HepG2 (cell line): ENCODE measurements around the gene BFSP1. TPM values are rescaled to one million over a fixed set of nuclear protein-coding genes. Genes with fewer than 3 reads are reported as not detected.

ENCODE experiments used
- ARNT2 ChIP-seq: sonication (generic); formaldehyde crosslinking; IDR thresholded peaks from 2 replicates; pipeline ENCODE4 v1.8.0; 2022; ENCODE audit warnings: mild to moderate bottlenecking, low read depth, missing genetic modification reagents, moderate library complexity
- BORCS8-MEF2B ChIP-seq: sonication (generic); formaldehyde crosslinking; IDR thresholded peaks from 2 replicates; pipeline ENCODE4 v1.8.0; 2022; ENCODE audit warnings: mild to moderate bottlenecking, missing genetic modification reagents
- DZIP1 ChIP-seq: sonication (generic); formaldehyde crosslinking; IDR thresholded peaks from 2 replicates; pipeline ENCODE4 v1.5.0; 2020; ENCODE audit warnings: mild to moderate bottlenecking, missing genetic modification reagents
- ETV6 ChIP-seq: sonication (generic); formaldehyde crosslinking; conservative IDR thresholded peaks from 2 replicates; pipeline ENCODE4 v1.4.0; 2020; ENCODE audit warnings: missing genetic modification reagents
- EZH2 ChIP-seq: conservative IDR thresholded peaks from 2 replicates; pipeline ENCODE4 v1.6.1; 2012; ENCODE audit warnings: mild to moderate bottlenecking, low read depth, low read length, moderate library complexity
- FOXO4 ChIP-seq: sonication (generic); formaldehyde crosslinking; conservative IDR thresholded peaks from 2 replicates; pipeline ENCODE4 v1.8.1; 2023; ENCODE audit warnings: missing genetic modification reagents
- GTF2F1 ChIP-seq: fragments of 150-350 bp; IDR thresholded peaks from 2 replicates; pipeline ENCODE4 v1.6.1; 2014; ENCODE audit warnings: low read length
- HES4 ChIP-seq: sonication (generic); formaldehyde crosslinking; IDR thresholded peaks from 2 replicates; pipeline ENCODE4 v1.9.0; 2021; ENCODE audit warnings: mild to moderate bottlenecking, missing genetic modification reagents, borderline replicate concordance
- KLF15 ChIP-seq: sonication (generic); formaldehyde crosslinking; IDR thresholded peaks from 2 replicates; pipeline ENCODE4 v1.8.1; 2023; ENCODE audit warnings: borderline replicate concordance, mild to moderate bottlenecking, inconsistent platforms, missing genetic modification reagents, mixed read lengths
- NFKBIZ ChIP-seq: IDR thresholded peaks from 2 replicates; pipeline ENCODE4 v1.6.1; 2018; ENCODE audit warnings: missing genetic modification reagents, missing compliant biosample characterization
- PBX3 ChIP-seq: sonication (generic); formaldehyde crosslinking; IDR thresholded peaks from 2 replicates; pipeline ENCODE4 v1.8.1; 2023; ENCODE audit warnings: missing genetic modification reagents, inconsistent platforms, borderline replicate concordance
- RAD51 ChIP-seq: fragments of 450-650 bp; IDR thresholded peaks from 2 replicates; pipeline ENCODE4 v1.6.1; 2016; ENCODE audit warnings: borderline replicate concordance
- RBM39 ChIP-seq: fragments of 200-400 bp; formaldehyde crosslinking; IDR thresholded peaks from one replicate; pipeline ENCODE4 v1.6.1; 2018; ENCODE audit warnings: antibody characterized with exemption, mild to moderate bottlenecking, low read depth, low read length; ENCODE audit not compliant: poor library complexity, severe bottlenecking
- RXRB ChIP-seq: IDR thresholded peaks from 2 replicates; pipeline ENCODE4 v1.6.1; 2016; ENCODE audit warnings: borderline replicate concordance, missing genetic modification reagents, missing compliant biosample characterization
- SAP130 ChIP-seq: IDR thresholded peaks from 2 replicates; pipeline ENCODE4 v1.6.1; 2016; ENCODE audit warnings: low read depth
- USF2 ChIP-seq, 2 experiments: sonication (generic) in 1 of 2; formaldehyde crosslinking in 1 of 2; IDR thresholded peaks; 2 replicates each; pipeline versions ENCODE4 v1.5.1 to v1.6.1; 2011 to 2020; ENCODE audit warnings: borderline replicate concordance in 1 of 2, low read depth in 1 of 2, low read length in 1 of 2, mild to moderate bottlenecking in 1 of 2, missing genetic modification reagents in 1 of 2, moderate library complexity in 1 of 2
- ZFP37 ChIP-seq: sonication (generic); formaldehyde crosslinking; IDR thresholded peaks from 2 replicates; pipeline ENCODE4 v1.4.0; 2020; ENCODE audit warnings: missing genetic modification reagents, borderline replicate concordance
- ZNF205 ChIP-seq: IDR thresholded peaks from 2 replicates; pipeline ENCODE4 v1.6.1; 2018; ENCODE audit warnings: missing biosample characterization, missing genetic modification reagents
- ZNF430 ChIP-seq: sonication (generic); formaldehyde crosslinking; IDR thresholded peaks from 2 replicates; pipeline ENCODE4 v1.9.0; 2021; ENCODE audit warnings: mild to moderate bottlenecking, missing genetic modification reagents
- polyA plus RNA-seq, 8 experiments: library from polyadenylated mRNA; depleted of rRNA in 3 of 8; stranded (reverse) in 7 of 8; unstranded in 1 of 8; fragments of >200 nt; fragmentation: Illumina TruSeq in 4 of 8; extraction: Trizol in 4 of 8; gene quantifications; 2 replicates each; pipeline versions ENCODE4 v1.2.1 to v1.2.3, GENCODE V29; 2011 to 2016; ENCODE audit warnings: low read depth in 4 of 8, missing spikeins in 1 of 8, mixed read lengths in 1 of 8; ENCODE audit not compliant: insufficient read depth in 1 of 8
- total RNA-seq, 5 experiments: library from RNA; depleted of rRNA; stranded (reverse); fragments of >200 nt; fragmentation: Illumina TruSeq; extraction: Trizol; gene quantifications; 2 replicates each; pipeline ENCODE4 v1.2.3, GENCODE V29; 2016; ENCODE audit warnings: low read depth in 1 of 5
- TF ChIP-seq, protein P1 (sequence below): sonication (generic); formaldehyde crosslinking; IDR thresholded peaks from 2 replicates; pipeline ENCODE4 v1.8.0; 2022; ENCODE audit warnings: missing genetic modification reagents, mild to moderate bottlenecking, borderline replicate concordance

Gene BFSP1
- total and polyA plus RNA-seq, 2 of the 13 experiments (the other 11 are each of a cell fraction or from before 2014, with no cell fraction given), result 0.22 to 0.26 TPM

- TF ChIP-seq, protein P1, sequence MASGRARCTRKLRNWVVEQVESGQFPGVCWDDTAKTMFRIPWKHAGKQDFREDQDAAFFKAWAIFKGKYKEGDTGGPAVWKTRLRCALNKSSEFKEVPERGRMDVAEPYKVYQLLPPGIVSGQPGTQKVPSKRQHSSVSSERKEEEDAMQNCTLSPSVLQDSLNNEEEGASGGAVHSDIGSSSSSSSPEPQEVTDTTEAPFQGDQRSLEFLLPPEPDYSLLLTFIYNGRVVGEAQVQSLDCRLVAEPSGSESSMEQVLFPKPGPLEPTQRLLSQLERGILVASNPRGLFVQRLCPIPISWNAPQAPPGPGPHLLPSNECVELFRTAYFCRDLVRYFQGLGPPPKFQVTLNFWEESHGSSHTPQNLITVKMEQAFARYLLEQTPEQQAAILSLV (CRISPR knock-in tag), result no peak
- no peak for TF ChIP-seq RXRB (CRISPR knock-in tag)
- no peak for TF ChIP-seq USF2 (IDR thresholded peaks at IDR 0.05; ENCODE audit: low read depth, low read length)
- no peak for TF ChIP-seq USF2 (CRISPR knock-in tag; IDR thresholded peaks at IDR 0.05; ENCODE audit: borderline replicate concordance)
- TF ChIP-seq HES4 (CRISPR knock-in tag), result peak; percentile 46; the same call in 1 of the 2 replicates
- no peak for TF ChIP-seq KLF15 (CRISPR knock-in tag)
- TF ChIP-seq SAP130 (CRISPR knock-in tag), result no peak
- no peak for TF ChIP-seq RAD51
- TF ChIP-seq DZIP1 (CRISPR knock-in tag), result peak; percentile 22; the same call in 1 of the 2 replicates
- no peak for TF ChIP-seq RBM39
- no peak for TF ChIP-seq ARNT2 (CRISPR knock-in tag)
- TF ChIP-seq ZNF205 (CRISPR knock-in tag), result no peak
- TF ChIP-seq NFKBIZ, result no peak
- TF ChIP-seq ETV6 (CRISPR knock-in tag), result no peak
- TF ChIP-seq FOXO4, result no peak
- TF ChIP-seq EZH2, result no peak
- TF ChIP-seq GTF2F1, result no peak
- TF ChIP-seq PBX3 (CRISPR knock-in tag), result no peak
- no peak; the same call in 1 of the 2 replicates for TF ChIP-seq ZFP37 (CRISPR knock-in tag)
- TF ChIP-seq ZNF430 (CRISPR knock-in tag), result no peak
- TF ChIP-seq BORCS8-MEF2B (CRISPR knock-in tag), result no peak
Observed at GRCh38 chr20:17504066-17504897, 26.9 kb downstream of the BFSP1 start (continued).
